Measurements from ENCODE around the gene PPP1R12B.
"Not testable (repeated sequence)": the region's sequence is repeated elsewhere in the genome, so short reads cannot be mapped to it uniquely, and the experiment has no call there.

PPP1R12B gene

DNA sequence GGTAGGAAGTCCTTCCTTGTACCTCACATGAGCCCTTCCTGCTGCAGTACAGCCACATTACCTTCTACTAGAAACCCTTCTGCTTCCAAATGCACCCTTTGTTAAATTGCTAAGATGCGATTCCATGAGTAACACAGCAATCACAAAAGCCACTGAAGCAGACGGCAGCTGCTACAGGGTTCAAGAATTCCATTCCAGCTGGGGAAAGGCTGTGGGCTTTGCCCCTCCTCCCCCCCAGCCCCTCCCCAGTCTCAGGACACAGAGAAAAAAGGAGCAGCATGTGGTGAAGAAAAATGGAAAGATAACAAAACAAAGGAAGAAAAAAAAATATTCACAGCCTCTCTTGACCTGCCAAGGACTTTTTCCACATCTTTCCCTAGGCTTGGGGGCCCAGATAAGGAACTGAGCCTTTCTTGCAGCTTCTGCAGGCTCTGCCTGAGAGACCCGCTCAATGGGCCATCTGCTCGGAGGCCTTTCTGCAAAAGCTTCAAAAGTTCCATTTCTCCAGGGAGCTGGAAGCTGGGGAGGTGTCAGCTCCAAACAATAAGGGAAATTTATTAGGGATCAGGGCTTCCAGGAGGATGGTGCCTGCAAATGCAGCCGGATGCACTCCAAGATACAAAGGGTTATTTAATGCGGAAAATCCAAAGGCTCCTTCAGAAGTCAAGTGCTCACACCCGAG, 289.7 kb downstream of the PPP1R12B start:
- no peak overlapping the region for H3K4me3 ChIP-seq (ENCODE audit: low read length)
- DNase-seq (ENCODE audit: low read depth), result no peak

DNA sequence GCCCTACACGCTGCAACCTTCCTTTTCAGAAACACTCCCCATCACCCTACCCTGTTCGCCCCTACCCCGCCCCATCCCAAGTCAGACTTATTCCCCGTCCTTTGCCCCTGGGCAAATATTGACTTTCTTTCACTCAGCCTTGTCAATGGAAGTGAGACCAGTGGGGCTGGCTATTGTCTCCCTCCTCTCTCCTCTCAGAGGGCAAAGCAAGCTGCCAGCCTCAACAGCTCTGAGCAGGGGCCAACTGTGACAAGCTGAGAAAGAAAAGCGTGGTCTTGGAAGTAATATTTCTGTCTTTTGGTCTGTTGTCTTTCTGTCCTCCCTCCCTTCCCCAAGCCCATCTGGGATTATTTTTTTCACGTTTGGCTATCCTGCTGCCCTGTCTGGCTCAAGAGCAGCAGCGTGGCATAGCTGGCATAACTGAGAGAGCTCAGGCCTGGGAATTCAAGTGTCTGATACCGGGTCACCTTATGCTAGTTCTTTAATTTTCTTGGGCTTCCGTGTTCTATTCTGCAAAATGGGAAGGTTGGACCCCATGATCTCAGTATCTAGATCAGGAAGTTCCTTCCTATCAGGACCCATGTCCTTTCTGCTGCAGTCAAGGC, 290.3 kb downstream of the PPP1R12B start:
- not testable (repeated sequence) for DNase-seq (ENCODE audit: low read depth); H3K4me3 ChIP-seq (ENCODE audit: low read length)

More for the DNA sequence above, 289.7 kb downstream of the PPP1R12B start:
- TF ChIP-seq, protein P1, sequence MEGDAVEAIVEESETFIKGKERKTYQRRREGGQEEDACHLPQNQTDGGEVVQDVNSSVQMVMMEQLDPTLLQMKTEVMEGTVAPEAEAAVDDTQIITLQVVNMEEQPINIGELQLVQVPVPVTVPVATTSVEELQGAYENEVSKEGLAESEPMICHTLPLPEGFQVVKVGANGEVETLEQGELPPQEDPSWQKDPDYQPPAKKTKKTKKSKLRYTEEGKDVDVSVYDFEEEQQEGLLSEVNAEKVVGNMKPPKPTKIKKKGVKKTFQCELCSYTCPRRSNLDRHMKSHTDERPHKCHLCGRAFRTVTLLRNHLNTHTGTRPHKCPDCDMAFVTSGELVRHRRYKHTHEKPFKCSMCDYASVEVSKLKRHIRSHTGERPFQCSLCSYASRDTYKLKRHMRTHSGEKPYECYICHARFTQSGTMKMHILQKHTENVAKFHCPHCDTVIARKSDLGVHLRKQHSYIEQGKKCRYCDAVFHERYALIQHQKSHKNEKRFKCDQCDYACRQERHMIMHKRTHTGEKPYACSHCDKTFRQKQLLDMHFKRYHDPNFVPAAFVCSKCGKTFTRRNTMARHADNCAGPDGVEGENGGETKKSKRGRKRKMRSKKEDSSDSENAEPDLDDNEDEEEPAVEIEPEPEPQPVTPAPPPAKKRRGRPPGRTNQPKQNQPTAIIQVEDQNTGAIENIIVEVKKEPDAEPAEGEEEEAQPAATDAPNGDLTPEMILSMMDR (conservative IDR thresholded peaks at IDR 0.05; ENCODE audit: low read length), result no peak

DNA sequence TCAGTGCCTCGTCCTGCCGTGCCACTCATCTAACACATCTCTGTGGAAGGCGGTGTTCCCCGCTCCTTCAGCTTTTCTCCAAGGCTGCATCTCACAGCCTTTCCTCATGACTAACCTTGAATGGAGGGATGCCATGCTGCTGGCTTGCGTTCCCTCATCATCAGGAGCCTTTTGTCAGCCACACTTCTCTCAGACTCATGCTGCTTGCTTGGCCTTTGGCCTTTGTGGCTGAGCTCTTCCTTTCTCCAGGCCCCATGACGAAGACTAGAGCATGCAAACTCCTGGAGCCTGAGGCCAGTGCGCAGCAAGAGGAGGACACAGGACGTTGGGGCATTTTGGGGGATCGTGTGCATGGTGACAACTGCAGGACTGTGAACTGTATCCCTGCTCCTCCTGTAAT, 291.0 kb downstream of the PPP1R12B start:
- TF ChIP-seq, protein P1 (conservative IDR thresholded peaks at IDR 0.05; ENCODE audit: low read length), result no peak
- H3K4me3 ChIP-seq (ENCODE audit: low read length), result no peak overlapping the region
- DNase-seq (ENCODE audit: low read depth), result peak; percentile 9

DNA sequence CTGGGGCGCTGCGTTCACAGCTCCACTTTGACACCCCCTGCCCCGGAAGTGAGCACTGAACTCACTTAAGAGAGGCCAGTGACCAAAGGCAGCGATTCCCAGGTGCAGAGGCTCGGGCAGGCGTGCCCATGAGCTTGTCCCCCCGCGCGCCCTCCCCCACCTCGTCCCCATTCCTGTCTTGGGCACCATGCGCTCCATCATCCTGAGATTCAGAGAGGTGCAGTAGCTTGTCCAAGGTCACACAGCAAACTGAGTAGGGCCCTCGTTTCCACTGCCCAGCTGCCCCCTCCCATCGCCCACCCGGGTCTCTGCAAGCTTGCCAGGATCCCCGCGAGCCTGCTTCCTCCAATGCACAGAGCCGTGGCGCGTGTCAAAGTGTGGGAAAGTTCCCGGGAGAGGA, 293.7 kb downstream of the PPP1R12B start:
- H3K4me3 ChIP-seq (ENCODE audit: low read length), result no peak overlapping the region
- TF ChIP-seq, protein P1 (conservative IDR thresholded peaks at IDR 0.05; ENCODE audit: low read length), result no peak
- no peak for DNase-seq (ENCODE audit: low read depth)

Measured in AG10803 (cell line).